ENCODE results near the gene KDM3B.

Gene KDM3B

GRCh38 chr5:138353560-138354080, 1.1 kb downstream of the KDM3B start:
- Histone ChIP-seq H2AFZ (ENCODE audit: low read depth, low read length) (no peak overlapping the region), H2BK5ac (ENCODE audit: low read depth, low read length, poor library complexity, severe bottlenecking) (no peak overlapping the region), H2BK12ac (ENCODE audit: low read length in 2 of 2) (no peak overlapping the region), H3K4me1 (ENCODE audit: control insufficient read depth, insufficient read depth, low read depth, low read length) (peaks cover 1% of the 10 kb centered on the region), H3K4me2 (ENCODE audit: low read length, poor library complexity, severe bottlenecking) (peak overlapping the region; percentile 75), H2BK15ac (ENCODE audit: low read depth, poor library complexity, severe bottlenecking) (no peak overlapping the region), H2AK5ac (ENCODE audit: low read length, severe bottlenecking) (no peak overlapping the region), H3K4me3 (ENCODE audit: insufficient read depth in 1 of 2, low read depth in 1 of 2, low read length in 2 of 2) (peak overlapping the region; percentile 88 to 98), H3K9me3 (ENCODE audit: control insufficient read depth, low read length) (peaks cover 3% of the 10 kb centered on the region), H4K91ac (ENCODE audit: low read length) (no peak overlapping the region), H4K8ac (ENCODE audit: low read length) (no peak overlapping the region), H2BK120ac (ENCODE audit: low read depth, low read length) (no peak overlapping the region), H3K4ac (ENCODE audit: low read depth in 1 of 2, low read length in 2 of 2) (peak overlapping the region in 1 of 2 experiments; percentile 13), H3K18ac (ENCODE audit: low read depth in 1 of 2, low read length in 2 of 2) (peak overlapping the region in 1 of 2 experiments; percentile 18), H3K27ac (ENCODE audit: low read length, poor library complexity, severe bottlenecking) (peak overlapping the region; percentile 75), H3K27me3 (ENCODE audit: control insufficient read depth in 1 of 2, insufficient read depth in 1 of 2, low read length in 2 of 2) (no peaks in the 10 kb centered on the region), H3K23ac (ENCODE audit: low read length in 2 of 2) (no peak overlapping the region), H3K9ac (ENCODE audit: low read length) (peak overlapping the region; percentile 96), H3K79me1 (replicated peaks; ENCODE audit: low read length, poor library complexity, severe bottlenecking) (peaks cover 6% of the 10 kb centered on the region), H3K14ac (ENCODE audit: low read length in 2 of 2) (no peak overlapping the region), H3K36me3 (ENCODE audit: control insufficient read depth in 1 of 2, insufficient read depth in 2 of 2, low read depth in 1 of 2, low read length in 2 of 2) (peaks cover 9 to 11% of the 10 kb centered on the region in 2 experiments)
- DNase-seq: no peak
- 4% methylated on average over 5 of the region's 11 CpGs for WGBS

- H3K27ac ChIP-seq (ENCODE audit: low read length, poor library complexity, severe bottlenecking): no peak overlapping the region
- H3K14ac ChIP-seq (ENCODE audit: low read length in 2 of 2): no peak overlapping the region
- peak overlapping the region in 1 of 2 experiments; percentile 88 for H3K4me3 ChIP-seq (ENCODE audit: insufficient read depth in 1 of 2, low read depth in 1 of 2, low read length in 2 of 2)
Measured at GRCh38 chr5:138354387-138354786, 1.9 kb downstream of the KDM3B start.

GRCh38 chr5:138354926-138355378, 2.5 kb downstream of the KDM3B start:
- H3K9ac ChIP-seq (ENCODE audit: low read length): peak overlapping the region; percentile 96
- H3K79me1 ChIP-seq (replicated peaks; ENCODE audit: low read length, poor library complexity, severe bottlenecking): no peaks in the 10 kb centered on the region
- H2BK15ac ChIP-seq (ENCODE audit: low read depth, poor library complexity, severe bottlenecking): no peak overlapping the region
- no peak overlapping the region for H2AK5ac ChIP-seq (ENCODE audit: low read length, severe bottlenecking)
- 17% methylated on average over 2 of the region's 6 CpGs for WGBS
- H4K8ac ChIP-seq (ENCODE audit: low read length): no peak overlapping the region
- peak overlapping the region; percentile 18 for H3K4me2 ChIP-seq (ENCODE audit: low read length, poor library complexity, severe bottlenecking)
- H2BK12ac ChIP-seq (ENCODE audit: low read length in 2 of 2): no peak overlapping the region
- peak; percentile 78 for DNase-seq
- H3K27me3 ChIP-seq (ENCODE audit: control insufficient read depth in 1 of 2, insufficient read depth in 1 of 2, low read length in 2 of 2): no peaks in the 10 kb centered on the region
- H3K4me1 ChIP-seq (ENCODE audit: control insufficient read depth, insufficient read depth, low read depth, low read length): peaks cover 1% of the 10 kb centered on the region
- H4K91ac ChIP-seq (ENCODE audit: low read length): no peak overlapping the region
- H3K4me3 ChIP-seq (ENCODE audit: insufficient read depth in 1 of 2, low read depth in 1 of 2, low read length in 2 of 2): peak overlapping the region in 1 of 2 experiments; percentile 88
- H2BK5ac ChIP-seq (ENCODE audit: low read depth, low read length, poor library complexity, severe bottlenecking): no peak overlapping the region
- peaks cover 3 to 4% of the 10 kb centered on the region in 2 experiments for H3K36me3 ChIP-seq (ENCODE audit: control insufficient read depth in 1 of 2, insufficient read depth in 2 of 2, low read depth in 1 of 2, low read length in 2 of 2)
- H2BK120ac ChIP-seq (ENCODE audit: low read depth, low read length): no peak overlapping the region
- no peak overlapping the region for H3K18ac ChIP-seq (ENCODE audit: low read depth in 1 of 2, low read length in 2 of 2)
- peaks cover 3% of the 10 kb centered on the region for H3K9me3 ChIP-seq (ENCODE audit: control insufficient read depth, low read length)
- H3K14ac ChIP-seq (ENCODE audit: low read length in 2 of 2): no peak overlapping the region
- H3K27ac ChIP-seq (ENCODE audit: low read length, poor library complexity, severe bottlenecking): no peak overlapping the region
- H3K4ac ChIP-seq (ENCODE audit: low read depth in 1 of 2, low read length in 2 of 2): no peak overlapping the region
- no peak overlapping the region for H2AFZ ChIP-seq (ENCODE audit: low read depth, low read length)
- H3K23ac ChIP-seq (ENCODE audit: low read length in 2 of 2): no peak overlapping the region

More at GRCh38 chr5:138354387-138354786, 1.9 kb downstream of the KDM3B start:
- H3K36me3 ChIP-seq (ENCODE audit: control insufficient read depth in 1 of 2, insufficient read depth in 2 of 2, low read depth in 1 of 2, low read length in 2 of 2): peaks cover 4% of the 10 kb centered on the region in 2 experiments
- no peaks in the 10 kb centered on the region for H3K27me3 ChIP-seq (ENCODE audit: control insufficient read depth in 1 of 2, insufficient read depth in 1 of 2, low read length in 2 of 2)
- H3K9me3 ChIP-seq (ENCODE audit: control insufficient read depth, low read length): peaks cover 3% of the 10 kb centered on the region
- H4K91ac ChIP-seq (ENCODE audit: low read length): no peak overlapping the region
- H2BK15ac ChIP-seq (ENCODE audit: low read depth, poor library complexity, severe bottlenecking): no peak overlapping the region
- 22% methylated on average over 5 of the region's 5 CpGs for WGBS
- H3K9ac ChIP-seq (ENCODE audit: low read length): peak overlapping the region; percentile 96
- no peak overlapping the region for H3K23ac ChIP-seq (ENCODE audit: low read length in 2 of 2)
- H3K4ac ChIP-seq (ENCODE audit: low read depth in 1 of 2, low read length in 2 of 2): no peak overlapping the region
- peaks cover 2% of the 10 kb centered on the region for H3K79me1 ChIP-seq (replicated peaks; ENCODE audit: low read length, poor library complexity, severe bottlenecking)
- H2BK120ac ChIP-seq (ENCODE audit: low read depth, low read length): no peak overlapping the region
- no peak overlapping the region for H2AK5ac ChIP-seq (ENCODE audit: low read length, severe bottlenecking)
- H2AFZ ChIP-seq (ENCODE audit: low read depth, low read length): no peak overlapping the region
- no peak overlapping the region for H3K18ac ChIP-seq (ENCODE audit: low read depth in 1 of 2, low read length in 2 of 2)
- no peak overlapping the region for H2BK5ac ChIP-seq (ENCODE audit: low read depth, low read length, poor library complexity, severe bottlenecking)
- no peak overlapping the region for H2BK12ac ChIP-seq (ENCODE audit: low read length in 2 of 2)
- H3K4me2 ChIP-seq (ENCODE audit: low read length, poor library complexity, severe bottlenecking): peak overlapping the region; percentile 18
- H3K4me1 ChIP-seq (ENCODE audit: control insufficient read depth, insufficient read depth, low read depth, low read length): peaks cover 1% of the 10 kb centered on the region
- H4K8ac ChIP-seq (ENCODE audit: low read length): no peak overlapping the region
- DNase-seq: no peak

GRCh38 chr5:138359621-138360020, 7.1 kb downstream of the KDM3B start:
- Histone ChIP-seq H2BK15ac (ENCODE audit: low read depth, poor library complexity, severe bottlenecking) (no peak overlapping the region), H3K4me1 (ENCODE audit: control insufficient read depth, insufficient read depth, low read depth, low read length) (no peaks in the 10 kb centered on the region), H3K23ac (ENCODE audit: low read length in 2 of 2) (no peak overlapping the region), H3K4me3 (ENCODE audit: insufficient read depth in 1 of 2, low read depth in 1 of 2, low read length in 2 of 2) (no peak overlapping the region), H3K14ac (ENCODE audit: low read length in 2 of 2) (no peak overlapping the region), H3K4me2 (ENCODE audit: low read length, poor library complexity, severe bottlenecking) (no peak overlapping the region), H3K27me3 (ENCODE audit: control insufficient read depth in 1 of 2, insufficient read depth in 1 of 2, low read length in 2 of 2) (no peaks in the 10 kb centered on the region), H2BK5ac (ENCODE audit: low read depth, low read length, poor library complexity, severe bottlenecking) (no peak overlapping the region), H2AK5ac (ENCODE audit: low read length, severe bottlenecking) (no peak overlapping the region), H3K9ac (ENCODE audit: low read length) (no peak overlapping the region), H4K8ac (ENCODE audit: low read length) (no peak overlapping the region), H4K91ac (ENCODE audit: low read length) (no peak overlapping the region), H3K27ac (ENCODE audit: low read length, poor library complexity, severe bottlenecking) (no peak overlapping the region), H3K4ac (ENCODE audit: low read depth in 1 of 2, low read length in 2 of 2) (no peak overlapping the region), H3K9me3 (ENCODE audit: control insufficient read depth, low read length) (no peaks in the 10 kb centered on the region), H3K36me3 (ENCODE audit: control insufficient read depth in 1 of 2, insufficient read depth in 2 of 2, low read depth in 1 of 2, low read length in 2 of 2) (no peaks in the 10 kb centered on the region), H2BK120ac (ENCODE audit: low read depth, low read length) (no peak overlapping the region), H3K79me1 (replicated peaks; ENCODE audit: low read length, poor library complexity, severe bottlenecking) (peaks cover 1% of the 10 kb centered on the region), H2AFZ (ENCODE audit: low read depth, low read length) (no peak overlapping the region), H3K18ac (ENCODE audit: low read depth in 1 of 2, low read length in 2 of 2) (no peak overlapping the region), H2BK12ac (ENCODE audit: low read length in 2 of 2) (no peak overlapping the region)
- DNase-seq: no peak
- no CpG with 5 or more reads among the region's 3 CpGs for WGBS

Measured in mesenchymal stem cell (in vitro differentiated cells and primary cell).